ENCODE measurements around the gene TFR2. TPM values are rescaled to one million over a fixed set of nuclear protein-coding genes. Genes with fewer than 3 reads are reported as not detected.
A peak's percentile ranks its signal among the peaks of the same experiment; 100 is the strongest.

The TFR2 gene
- polyA plus RNA-seq, 1 donor, result 0.90 TPM

GRCh38 chr7:100613412-100614175 lies 27.8 kb downstream of the TFR2 start:
- DNase-seq (ENCODE audit: low read depth), result no peak

DNA sequence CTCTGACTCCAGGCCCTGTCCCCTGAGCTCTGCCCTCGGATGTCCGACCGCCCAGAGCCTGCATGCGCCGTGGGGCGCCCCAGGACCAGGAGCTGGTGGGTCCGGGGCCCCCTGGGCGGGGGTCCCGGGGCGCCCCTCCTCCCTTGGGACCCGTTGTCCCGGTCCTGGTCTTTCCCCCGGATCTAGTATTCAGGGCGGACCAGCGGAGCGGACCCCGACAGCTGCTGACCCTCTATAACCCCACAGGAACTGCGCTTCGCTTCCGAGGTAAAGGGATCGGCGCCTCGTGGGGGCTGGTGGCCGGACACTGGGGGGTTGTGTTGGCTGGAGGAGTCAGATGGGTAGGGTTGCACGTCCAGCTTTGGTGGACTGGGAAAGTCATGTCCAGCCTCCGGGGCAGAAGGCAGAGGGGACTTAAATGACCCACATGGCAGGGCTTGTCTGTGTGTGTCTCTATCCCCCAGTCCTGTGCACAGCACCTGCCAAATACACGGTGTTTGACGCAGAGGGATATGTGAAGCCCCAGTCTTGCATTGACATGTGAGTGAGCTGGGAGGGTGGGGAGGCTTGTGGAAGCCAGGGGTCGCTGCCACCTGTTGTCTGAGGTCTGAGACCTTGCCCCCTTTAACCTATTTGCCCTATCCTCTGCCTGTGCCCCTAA lies 28.5 kb downstream of the TFR2 start:
- no peak for DNase-seq (ENCODE audit: low read depth)

GRCh38 chr7:100611983-100612729 lies 29.2 kb downstream of the TFR2 start, which contains the start of gene MOSPD3:
Gene MOSPD3 (plus strand): TSS chr7:100612540. CDS start chr7:100612792, 252 bp downstream.
- peak; percentile 100 for DNase-seq (ENCODE audit: low read depth)

- DNase-seq (ENCODE audit: low read depth), result no peak
These were observed 31.4 kb downstream of the TFR2 start for GRCh38 chr7:100609958-100610357.

GRCh38 chr7:100607111-100607510 lies 34.2 kb downstream of the TFR2 start:
- DNase-seq (ENCODE audit: low read depth), result no peak

DNA sequence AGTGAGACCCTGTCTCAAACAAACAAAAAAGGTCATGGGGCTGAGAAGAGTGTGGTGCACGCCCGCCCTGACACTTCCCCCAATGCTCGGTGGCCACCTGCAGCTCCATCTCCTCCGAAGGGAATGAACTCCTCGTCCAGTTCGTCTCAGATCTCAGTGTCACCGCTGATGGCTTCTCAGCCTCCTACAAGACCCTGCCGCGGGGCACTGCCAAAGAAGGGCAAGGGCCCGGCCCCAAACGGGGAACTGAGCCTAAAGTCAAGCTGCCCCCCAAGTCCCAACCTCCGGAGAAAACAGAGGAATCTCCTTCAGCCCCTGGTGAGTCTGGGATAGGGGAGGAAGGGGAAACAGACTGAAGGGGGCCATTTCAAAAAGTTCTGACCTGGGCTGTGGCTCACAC lies 35.0 kb downstream of the TFR2 start:
- no peak for DNase-seq (ENCODE audit: low read depth)

- no peak for DNase-seq (ENCODE audit: low read depth)
These were observed 36.1 kb downstream of the TFR2 start for GRCh38 chr7:100604976-100605911.

- no peak for DNase-seq (ENCODE audit: low read depth)
These were observed 37.0 kb downstream of the TFR2 start for GRCh38 chr7:100604028-100604975.

- no peak for DNase-seq (ENCODE audit: low read depth)
These were observed 37.7 kb downstream of the TFR2 start for GRCh38 chr7:100603726-100604027.

GRCh38 chr7:100602889-100603725 lies 38.2 kb downstream of the TFR2 start:
- DNase-seq (ENCODE audit: low read depth), result no peak

GRCh38 chr7:100600730-100601038 lies 40.7 kb downstream of the TFR2 start:
- no peak for DNase-seq (ENCODE audit: low read depth)

GRCh38 chr7:100599911-100600729 lies 41.2 kb downstream of the TFR2 start:
- no peak for DNase-seq (ENCODE audit: low read depth)

GRCh38 chr7:100598425-100598824 lies 42.9 kb downstream of the TFR2 start:
- no peak for DNase-seq (ENCODE audit: low read depth)

DNA sequence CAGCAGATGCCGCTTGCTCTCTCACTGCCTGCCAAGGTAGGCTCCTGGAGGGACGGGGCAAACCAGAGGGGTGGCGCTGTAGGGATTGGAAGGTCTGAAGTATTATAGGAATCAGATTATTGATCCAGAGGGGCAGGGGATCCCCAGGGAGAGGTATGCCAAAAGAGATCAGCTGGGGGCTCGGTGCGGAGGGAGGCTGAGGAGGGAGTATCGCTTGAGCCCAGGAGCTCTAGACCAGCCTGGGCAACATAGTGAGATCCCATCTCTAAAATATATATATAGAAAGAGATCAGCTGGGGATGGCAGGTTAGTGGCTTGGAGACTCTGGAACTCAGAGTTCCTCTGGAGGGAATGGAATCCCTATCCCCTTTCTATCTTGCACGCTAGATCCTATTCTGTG lies 46.2 kb downstream of the TFR2 start:
- DNase-seq (ENCODE audit: low read depth), result no peak

- no peak for DNase-seq (ENCODE audit: low read depth)
These were observed 49.8 kb downstream of the TFR2 start for GRCh38 chr7:100591596-100591995.

- DNase-seq (ENCODE audit: low read depth), result no peak
These were observed 51.1 kb downstream of the TFR2 start for GRCh38 chr7:100590077-100590737.

DNA sequence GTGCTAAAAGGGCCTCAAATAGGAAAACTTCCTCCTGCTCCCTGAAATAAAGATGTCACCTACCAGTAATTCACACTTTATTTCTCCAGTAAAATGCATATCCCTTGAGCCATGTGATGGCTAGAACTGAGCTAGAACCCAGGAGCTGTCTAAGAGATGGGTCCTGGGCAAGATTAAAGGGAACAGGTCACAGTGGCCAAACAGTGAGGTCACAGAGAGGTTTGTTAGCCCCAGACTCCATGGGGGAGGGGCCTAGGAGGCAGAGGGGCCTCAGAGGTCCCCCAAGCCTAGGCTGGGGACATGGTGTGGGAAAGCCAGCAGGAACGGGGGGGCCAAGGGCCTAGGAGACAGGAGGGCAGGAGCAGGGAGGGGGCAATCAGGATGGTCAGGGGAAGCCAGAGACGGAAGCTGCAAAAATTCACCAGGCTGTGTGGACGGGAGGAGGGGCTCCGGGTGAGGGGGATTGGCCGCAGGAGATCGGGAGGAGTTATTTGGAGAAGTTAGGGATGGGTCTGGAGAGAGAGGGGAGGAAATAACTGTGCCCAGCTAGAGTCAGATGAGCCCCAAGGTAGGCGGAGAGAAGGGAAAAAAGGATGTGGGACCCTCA lies 51.9 kb downstream of the TFR2 start:
- DNase-seq (ENCODE audit: low read depth), result no peak

- no peak for DNase-seq (ENCODE audit: low read depth)
These were observed 52.9 kb downstream of the TFR2 start for GRCh38 chr7:100588438-100588837.
